ENCODE data around the gene KIFC3.
"Not testable (repeated sequence)": the region's sequence is repeated elsewhere in the genome, so short reads cannot be mapped to it uniquely, and the experiment has no call there.

KIFC3 gene

GRCh38 chr16:57786632-57787518 is 15.4 kb downstream of the KIFC3 start:
- peak; percentile 66 for DNase-seq (ENCODE audit: low spot score)

DNA sequence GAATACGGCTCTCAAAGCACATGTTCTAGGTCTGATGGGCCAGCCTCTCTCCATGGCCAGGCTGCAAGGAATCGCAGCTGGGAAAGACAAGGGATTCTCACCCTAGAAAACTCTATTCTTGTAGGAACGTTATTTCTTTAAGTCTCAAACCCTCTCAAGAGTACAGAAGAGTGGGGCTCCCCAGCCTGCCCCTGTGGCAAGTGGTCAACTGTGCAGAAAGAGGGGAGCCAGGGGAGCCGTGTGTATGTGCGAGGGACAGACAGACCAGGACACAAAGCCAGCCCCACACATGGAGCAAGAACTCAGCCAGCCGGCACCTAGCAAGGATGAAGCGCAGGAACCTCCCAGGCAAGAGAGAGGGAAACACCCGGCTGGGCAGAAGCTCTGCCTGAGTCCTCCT is 16.4 kb downstream of the KIFC3 start:
- no peak for DNase-seq (ENCODE audit: low spot score)

GRCh38 chr16:57785385-57785784 is 16.9 kb downstream of the KIFC3 start:
- no peak for DNase-seq (ENCODE audit: low spot score)

GRCh38 chr16:57784334-57784733 is 18.0 kb downstream of the KIFC3 start:
- DNase-seq (ENCODE audit: low spot score): no peak

- no peak for DNase-seq (ENCODE audit: low spot score)
Measured at GRCh38 chr16:57783883-57784282, 18.4 kb downstream of the KIFC3 start.

DNA sequence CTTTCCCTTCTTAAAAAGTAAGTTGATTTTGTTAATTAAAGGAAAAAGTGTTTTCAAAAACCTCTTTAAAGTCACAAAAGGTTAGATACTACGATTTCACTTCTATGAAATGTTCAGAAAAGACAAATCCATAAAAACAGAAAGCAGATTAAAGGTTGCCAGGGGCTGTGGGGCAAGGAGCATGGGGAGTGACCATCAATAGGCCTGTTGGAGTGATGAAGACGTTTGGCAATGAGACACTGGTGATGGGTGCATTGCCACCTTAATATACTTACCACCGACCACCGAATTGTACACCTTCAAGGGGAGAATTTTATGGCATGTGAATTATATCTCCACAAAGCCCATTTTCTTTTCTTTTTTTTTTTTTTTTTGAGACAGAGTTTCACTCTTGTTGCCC is 19.2 kb downstream of the KIFC3 start:
- no peak for DNase-seq (ENCODE audit: low spot score)

- DNase-seq (ENCODE audit: low spot score): not testable (repeated sequence)
Measured at GRCh38 chr16:57782607-57783055, 19.7 kb downstream of the KIFC3 start.

GRCh38 chr16:57781741-57782606 is 20.3 kb downstream of the KIFC3 start:
- DNase-seq (ENCODE audit: low spot score): no peak

- no peak for DNase-seq (ENCODE audit: low spot score)
Measured at GRCh38 chr16:57781349-57781740, 20.9 kb downstream of the KIFC3 start.

- DNase-seq (ENCODE audit: low spot score): not testable (repeated sequence)
Measured at GRCh38 chr16:57779836-57780235, 22.5 kb downstream of the KIFC3 start.

GRCh38 chr16:57778658-57779057 is 23.6 kb downstream of the KIFC3 start:
- DNase-seq (ENCODE audit: low spot score): no peak

GRCh38 chr16:57775661-57776469 is 26.4 kb downstream of the KIFC3 start:
- peak; percentile 61 for DNase-seq (ENCODE audit: low spot score)

DNA sequence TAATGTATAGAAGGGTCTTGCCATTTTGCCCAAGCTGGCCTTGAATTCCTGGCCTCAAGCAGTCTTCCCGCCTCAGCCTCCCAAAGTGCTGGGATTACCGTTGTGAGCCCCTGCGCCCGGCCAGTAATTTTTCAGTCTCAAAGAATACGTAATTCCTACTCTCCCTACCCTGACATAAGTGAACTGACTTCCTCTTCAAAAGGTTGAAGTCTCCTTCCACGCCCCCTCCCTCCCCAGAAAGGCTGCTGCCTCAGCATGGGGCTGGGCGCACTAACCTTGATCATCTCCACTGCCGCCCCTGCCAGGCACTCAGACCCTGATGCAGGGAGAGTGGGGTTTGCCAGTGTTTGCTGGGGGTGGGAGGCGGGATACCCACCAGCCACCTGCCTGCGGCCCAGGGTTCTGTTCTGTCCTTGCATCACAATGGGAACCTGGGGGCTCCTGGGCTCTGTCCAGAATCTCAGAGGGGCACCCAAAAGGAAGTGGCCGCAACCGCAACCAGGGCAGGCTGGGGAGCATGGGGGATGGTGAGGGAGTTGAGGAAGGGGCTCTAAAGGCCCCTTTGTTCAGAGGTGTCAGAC is 27.5 kb downstream of the KIFC3 start:
- DNase-seq (ENCODE audit: low spot score): no peak

GRCh38 chr16:57773655-57774295 is 28.5 kb downstream of the KIFC3 start:
- no peak for DNase-seq (ENCODE audit: low spot score)

DNA sequence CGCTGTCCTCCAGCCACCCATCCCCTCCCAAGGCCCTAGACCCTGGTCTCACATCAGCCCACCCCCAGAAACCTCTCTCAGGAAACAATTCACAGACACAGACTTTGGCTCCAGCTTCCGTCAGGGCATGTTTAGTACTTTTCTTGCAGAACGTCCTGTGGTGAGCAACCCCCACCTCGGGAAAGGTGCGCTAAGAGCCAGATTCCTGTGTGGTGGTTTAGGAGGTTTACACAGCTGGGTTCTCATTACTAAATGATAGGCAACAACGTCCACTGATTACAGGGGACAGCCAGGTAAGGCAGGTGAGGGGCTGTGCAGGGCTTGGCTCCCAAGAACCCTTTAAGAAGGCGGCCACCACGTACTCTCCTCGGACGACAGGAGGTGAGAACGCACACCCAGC is 29.3 kb downstream of the KIFC3 start:
- DNase-seq (ENCODE audit: low spot score): no peak

DNA sequence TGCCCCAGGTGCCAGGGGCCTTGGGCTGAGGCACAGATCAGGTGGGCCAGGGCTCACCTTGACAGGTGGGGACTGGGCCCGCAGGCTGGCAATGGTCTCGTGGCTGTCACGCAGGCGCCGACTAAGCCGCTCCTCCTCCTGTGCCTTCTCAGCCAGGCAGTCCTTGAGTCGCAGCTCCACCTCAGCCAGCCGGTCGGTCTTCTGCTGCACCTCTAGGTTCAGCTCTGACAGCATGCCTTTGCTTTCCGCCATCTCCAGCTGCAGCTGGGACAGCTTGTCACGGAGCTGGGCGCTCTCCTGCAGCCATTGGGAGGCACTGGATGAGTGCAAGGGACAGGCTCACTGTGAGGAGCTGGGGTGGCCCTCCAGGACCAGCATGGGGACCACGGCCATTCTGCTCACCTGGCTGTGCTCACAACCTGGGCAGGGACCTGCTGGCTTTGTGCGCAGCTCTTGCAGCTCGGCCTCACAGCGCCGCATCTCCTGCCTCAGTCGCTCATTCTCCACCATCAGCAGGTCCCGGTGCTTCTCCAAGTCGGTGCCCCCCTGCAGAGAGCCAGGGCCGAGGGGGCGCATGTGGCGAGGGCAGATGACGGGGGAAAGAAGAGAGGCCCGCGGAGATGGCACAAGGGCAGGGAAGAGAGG is 31.0 kb downstream of the KIFC3 start:
- no peak for DNase-seq (ENCODE audit: low spot score)

- no peak for DNase-seq (ENCODE audit: low spot score)
Measured at GRCh38 chr16:57770361-57770760, 31.9 kb downstream of the KIFC3 start.

- DNase-seq (ENCODE audit: low spot score): no peak
Measured at GRCh38 chr16:57769541-57770145, 32.6 kb downstream of the KIFC3 start.

GRCh38 chr16:57766714-57767348 is 35.5 kb downstream of the KIFC3 start:
- DNase-seq (ENCODE audit: low spot score): no peak
